Measurements from ENCODE around the gene TAGLN2.

DNA sequence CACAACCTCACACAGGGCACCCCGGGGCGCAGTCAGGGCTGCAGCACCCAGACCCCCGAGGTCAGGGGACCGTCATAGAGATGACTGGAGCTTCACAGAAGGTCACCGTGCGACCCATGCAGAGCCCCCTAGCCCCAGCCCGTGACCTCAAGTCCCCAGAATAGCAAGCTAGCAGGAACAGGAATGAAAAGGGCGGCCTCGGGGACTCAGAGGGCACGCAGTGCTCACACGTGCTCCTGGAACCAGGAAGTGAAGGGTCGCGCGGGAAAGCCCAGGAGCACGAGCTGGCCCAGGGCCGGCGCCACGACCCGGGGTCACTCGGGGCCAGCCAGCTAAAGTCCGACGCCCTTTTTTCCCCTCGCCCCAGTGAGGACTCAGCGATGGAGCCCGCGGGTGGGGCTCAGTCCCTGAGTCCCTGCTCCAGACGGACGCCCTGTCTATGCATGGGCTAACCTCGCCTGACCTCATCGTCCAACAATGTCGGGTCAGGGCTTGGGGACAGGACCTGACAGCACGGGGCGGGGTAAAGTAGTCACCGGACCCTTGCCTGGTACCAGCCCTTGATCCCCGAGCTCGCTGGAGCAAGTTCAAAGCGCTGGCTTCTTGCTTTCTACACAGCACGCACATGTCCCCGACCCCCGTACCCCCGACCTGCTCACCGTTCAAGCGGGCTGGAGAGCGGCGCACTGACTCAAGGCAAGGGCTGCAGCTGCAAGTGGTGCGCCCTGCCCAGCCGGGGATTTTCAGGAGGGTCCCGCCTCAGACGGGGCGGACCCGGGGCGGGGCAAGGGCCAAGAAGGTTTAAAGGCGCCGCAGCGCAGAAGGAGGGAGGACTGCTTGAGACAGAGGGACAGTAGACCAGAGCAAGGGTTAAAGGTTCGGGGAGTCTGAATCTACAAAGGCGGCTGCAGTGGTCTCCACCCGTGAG, at the start of gene TAGLN2:
- TF ChIP-seq, protein P1, sequence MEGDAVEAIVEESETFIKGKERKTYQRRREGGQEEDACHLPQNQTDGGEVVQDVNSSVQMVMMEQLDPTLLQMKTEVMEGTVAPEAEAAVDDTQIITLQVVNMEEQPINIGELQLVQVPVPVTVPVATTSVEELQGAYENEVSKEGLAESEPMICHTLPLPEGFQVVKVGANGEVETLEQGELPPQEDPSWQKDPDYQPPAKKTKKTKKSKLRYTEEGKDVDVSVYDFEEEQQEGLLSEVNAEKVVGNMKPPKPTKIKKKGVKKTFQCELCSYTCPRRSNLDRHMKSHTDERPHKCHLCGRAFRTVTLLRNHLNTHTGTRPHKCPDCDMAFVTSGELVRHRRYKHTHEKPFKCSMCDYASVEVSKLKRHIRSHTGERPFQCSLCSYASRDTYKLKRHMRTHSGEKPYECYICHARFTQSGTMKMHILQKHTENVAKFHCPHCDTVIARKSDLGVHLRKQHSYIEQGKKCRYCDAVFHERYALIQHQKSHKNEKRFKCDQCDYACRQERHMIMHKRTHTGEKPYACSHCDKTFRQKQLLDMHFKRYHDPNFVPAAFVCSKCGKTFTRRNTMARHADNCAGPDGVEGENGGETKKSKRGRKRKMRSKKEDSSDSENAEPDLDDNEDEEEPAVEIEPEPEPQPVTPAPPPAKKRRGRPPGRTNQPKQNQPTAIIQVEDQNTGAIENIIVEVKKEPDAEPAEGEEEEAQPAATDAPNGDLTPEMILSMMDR (IDR thresholded peaks at IDR 0.05; ENCODE audit: poor library complexity) = no peak
- TF ChIP-seq EZH2phosphoT487 (IDR thresholded peaks at IDR 0.05; ENCODE audit: low read depth, severe bottlenecking, unreplicated experiment) (no peak), EZH2 (IDR thresholded peaks at IDR 0.05; ENCODE audit: borderline replicate concordance) (no peak)

All from hepatocyte (in vitro differentiated cells).